Measurements from ENCODE around the gene DTHD1. TPM values are rescaled to one million over a fixed set of nuclear protein-coding genes. Genes with fewer than 3 reads are reported as not detected.

The DTHD1 gene
- polyA plus RNA-seq, 1 donor (not counting 4 experiments of a cell fraction or from before 2014, with no cell fraction given): not detected

GRCh38 chr4:36329228-36329627, 47.8 kb downstream of the DTHD1 start:
- Histone ChIP-seq H3K9ac (ENCODE audit: control insufficient read depth, extremely low read depth, insufficient read depth, low read length) (no peak overlapping the region), H4K20me1 (ENCODE audit: control insufficient read depth, extremely low read depth, insufficient read depth, low read length) (no peaks in the 10 kb centered on the region), H3K4me1 (ENCODE audit: control insufficient read depth, extremely low read depth, insufficient read depth, low read length) (no peaks in the 10 kb centered on the region), H3K4me2 (ENCODE audit: control insufficient read depth, extremely low read depth, insufficient read depth, low read depth, low read length) (no peak overlapping the region), H2AFZ (ENCODE audit: control insufficient read depth, low read length) (no peak overlapping the region), H3K36me3 (ENCODE audit: control insufficient read depth in 2 of 2, extremely low read depth in 1 of 2, insufficient read depth in 2 of 2, low read length in 2 of 2) (no peaks in the 10 kb centered on the region), H3K9me1 (ENCODE audit: control insufficient read depth, extremely low read depth, insufficient read depth, low read length) (no peaks in the 10 kb centered on the region), H3K79me2 (ENCODE audit: control insufficient read depth, insufficient read depth, low read length) (no peaks in the 10 kb centered on the region), H3K27me3 (ENCODE audit: control insufficient read depth, extremely low read depth, insufficient read depth, low read length) (no peaks in the 10 kb centered on the region), H3K4me3 (ENCODE audit: control insufficient read depth in 2 of 3, extremely low read depth in 1 of 3, insufficient read depth in 2 of 3, low read depth in 1 of 3, low read length in 3 of 3) (no peak overlapping the region), H3K27ac (ENCODE audit: control insufficient read depth, insufficient read depth, low read length) (no peak overlapping the region), H3K9me3 (ENCODE audit: control insufficient read depth, low read depth, low read length) (no peaks in the 10 kb centered on the region)
- dilution Hi-C loops (cut with MboI; ENCODE audit: extremely low pct_ligation_motif_present, low sequenced_read_pairs): no loop called here
- TF ChIP-seq CTCF (optimal IDR thresholded peaks at IDR 0.05 in 1 of 3, IDR thresholded peaks at IDR 0.05 in 1 of 3, conservative IDR thresholded peaks at IDR 0.05 in 1 of 3; ENCODE audit: extremely low read depth in 1 of 3, insufficient read depth in 2 of 3, low read length in 3 of 3) (no peak), EZH2 (IDR thresholded peaks at IDR 0.05; ENCODE audit: low read length) (no peak)
- DNase-seq (ENCODE audit: low read depth, low spot score): no peak
- FAIRE-seq: no peak

GRCh38 chr4:36330796-36331195, 49.4 kb downstream of the DTHD1 start:
- DNase-seq (ENCODE audit: low read depth, low spot score): no peak
- dilution Hi-C loops (cut with MboI; ENCODE audit: extremely low pct_ligation_motif_present, low sequenced_read_pairs): no loop called here
- Histone ChIP-seq H3K4me3 (ENCODE audit: control insufficient read depth in 2 of 3, extremely low read depth in 1 of 3, insufficient read depth in 2 of 3, low read depth in 1 of 3, low read length in 3 of 3) (no peak overlapping the region), H4K20me1 (ENCODE audit: control insufficient read depth, extremely low read depth, insufficient read depth, low read length) (no peaks in the 10 kb centered on the region), H3K4me1 (ENCODE audit: control insufficient read depth, extremely low read depth, insufficient read depth, low read length) (no peaks in the 10 kb centered on the region), H3K79me2 (ENCODE audit: control insufficient read depth, insufficient read depth, low read length) (no peaks in the 10 kb centered on the region), H2AFZ (ENCODE audit: control insufficient read depth, low read length) (no peak overlapping the region), H3K9me3 (ENCODE audit: control insufficient read depth, low read depth, low read length) (no peaks in the 10 kb centered on the region), H3K9me1 (ENCODE audit: control insufficient read depth, extremely low read depth, insufficient read depth, low read length) (no peaks in the 10 kb centered on the region), H3K36me3 (ENCODE audit: control insufficient read depth in 2 of 2, extremely low read depth in 1 of 2, insufficient read depth in 2 of 2, low read length in 2 of 2) (no peaks in the 10 kb centered on the region), H3K27ac (ENCODE audit: control insufficient read depth, insufficient read depth, low read length) (no peak overlapping the region), H3K27me3 (ENCODE audit: control insufficient read depth, extremely low read depth, insufficient read depth, low read length) (no peaks in the 10 kb centered on the region), H3K9ac (ENCODE audit: control insufficient read depth, extremely low read depth, insufficient read depth, low read length) (no peak overlapping the region), H3K4me2 (ENCODE audit: control insufficient read depth, extremely low read depth, insufficient read depth, low read depth, low read length) (no peak overlapping the region)
- TF ChIP-seq EZH2 (IDR thresholded peaks at IDR 0.05; ENCODE audit: low read length) (no peak), CTCF (optimal IDR thresholded peaks at IDR 0.05 in 1 of 3, IDR thresholded peaks at IDR 0.05 in 1 of 3, conservative IDR thresholded peaks at IDR 0.05 in 1 of 3; ENCODE audit: extremely low read depth in 1 of 3, insufficient read depth in 2 of 3, low read length in 3 of 3) (no peak)
- FAIRE-seq: no peak

All from keratinocyte (primary cell).